ENCODE measurements around the gene PSMG4.

The PSMG4 gene

GRCh38 chr6:3290149-3290930, 31.6 kb downstream of the PSMG4 start:
- no peak for DNase-seq (ENCODE audit: low spot score)

DNA sequence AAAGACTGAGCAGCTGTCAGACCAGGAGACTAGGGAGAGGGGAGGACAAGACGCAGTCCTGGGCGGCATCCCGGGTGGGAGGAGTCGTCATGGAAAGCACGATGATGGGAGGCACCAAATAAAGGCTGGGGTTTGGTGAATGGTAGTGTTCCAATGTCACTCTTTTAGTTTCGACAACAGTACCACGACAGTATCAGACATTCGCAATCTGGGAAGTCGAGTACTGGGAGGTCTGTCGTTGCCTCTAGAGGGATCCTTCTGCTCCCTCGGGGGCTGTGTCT, 32.1 kb downstream of the PSMG4 start:
- no peak for DNase-seq (ENCODE audit: low spot score)

GRCh38 chr6:3291346-3291745, 32.6 kb downstream of the PSMG4 start:
- DNase-seq (ENCODE audit: low spot score) = no peak

DNA sequence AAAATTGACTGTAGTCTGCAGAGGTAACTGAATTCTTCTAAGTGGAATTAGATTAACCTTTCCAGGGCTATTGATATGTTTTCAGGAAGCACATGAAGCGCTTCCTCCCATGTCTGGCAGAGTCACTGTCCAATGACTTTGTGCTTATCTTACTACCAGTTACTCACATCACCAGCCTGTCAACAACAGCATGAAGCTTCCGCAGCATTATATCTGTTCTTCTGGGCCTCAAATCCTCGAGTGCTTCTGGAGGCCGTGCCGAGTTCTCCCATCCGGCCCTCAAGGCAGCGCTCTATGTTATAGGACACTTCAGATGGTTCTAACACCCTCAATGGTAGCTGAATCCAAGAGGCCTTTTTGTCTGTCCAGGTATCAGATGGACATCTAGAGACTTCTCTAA, 33.2 kb downstream of the PSMG4 start:
- DNase-seq (ENCODE audit: low spot score) = no peak

- no peak for DNase-seq (ENCODE audit: low spot score)
Measured at GRCh38 chr6:3292431-3293197, 33.9 kb downstream of the PSMG4 start.

GRCh38 chr6:3293271-3294155, 34.8 kb downstream of the PSMG4 start:
- no peak for DNase-seq (ENCODE audit: low spot score)

DNA sequence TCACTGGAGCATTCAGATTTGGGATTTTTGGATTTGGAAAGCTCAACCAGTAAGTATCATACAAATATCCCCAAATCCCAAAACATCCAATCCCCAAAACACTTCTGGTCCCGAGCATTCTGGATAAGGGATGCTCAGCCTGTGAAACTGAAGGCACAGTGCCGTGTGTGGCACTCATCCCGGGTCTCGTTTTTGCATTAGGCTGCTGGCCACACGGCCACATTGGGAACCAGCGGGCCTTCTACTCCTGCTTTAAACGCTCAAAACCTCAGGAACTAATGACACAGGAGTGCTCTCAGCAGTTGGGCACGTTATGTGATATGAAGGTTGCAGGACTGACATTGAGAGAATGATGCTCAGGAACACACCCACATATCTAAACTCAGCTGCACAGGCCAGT, 35.6 kb downstream of the PSMG4 start:
- DNase-seq (ENCODE audit: low spot score) = no peak

DNA sequence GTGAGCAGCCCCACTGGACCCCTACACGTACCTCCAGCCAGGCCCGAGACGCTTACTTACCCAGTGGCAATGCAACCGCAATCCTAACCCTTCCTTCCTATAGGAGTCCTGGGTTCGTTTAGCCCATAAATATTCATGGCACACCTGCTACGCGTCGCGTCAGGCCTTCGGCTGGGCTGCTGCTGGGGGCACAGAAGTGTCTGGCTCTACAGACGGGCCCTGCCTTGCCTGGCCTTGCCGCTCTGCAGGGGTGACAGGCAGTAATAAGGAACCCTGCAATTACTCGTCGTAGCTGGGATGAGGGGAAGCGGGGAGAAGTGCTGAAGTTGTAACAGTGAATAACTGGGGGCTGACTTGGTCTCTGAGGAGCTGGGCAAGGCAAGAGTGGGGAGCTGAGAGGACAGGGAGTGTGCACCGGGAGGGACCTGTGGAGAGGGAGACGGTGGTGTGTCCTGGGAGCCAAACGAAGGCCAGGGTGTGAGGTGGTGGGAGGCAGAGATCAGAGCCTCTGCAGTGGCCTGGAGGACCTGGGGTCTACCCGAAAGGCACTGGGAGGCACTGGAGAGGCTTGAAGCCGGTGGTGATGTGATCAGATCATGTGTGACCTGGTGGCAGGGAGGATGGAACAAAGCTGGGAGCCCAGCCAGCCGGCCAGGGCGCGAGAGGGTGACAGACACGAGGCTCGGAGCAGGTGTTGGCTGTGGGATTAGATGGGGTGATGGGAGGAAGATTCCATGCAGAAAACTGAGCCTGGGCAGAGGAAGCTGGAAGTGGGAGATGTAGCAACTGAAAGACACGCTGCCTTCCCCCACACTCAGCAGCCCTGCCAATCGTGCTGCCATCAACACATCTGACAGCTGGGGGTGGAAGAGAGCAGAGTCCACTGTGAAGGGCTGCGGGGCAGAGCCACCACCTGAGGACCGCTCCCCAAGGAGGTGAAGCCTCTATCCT, 36.4 kb downstream of the PSMG4 start:
- DNase-seq (ENCODE audit: low spot score) = peak; percentile 46

DNA sequence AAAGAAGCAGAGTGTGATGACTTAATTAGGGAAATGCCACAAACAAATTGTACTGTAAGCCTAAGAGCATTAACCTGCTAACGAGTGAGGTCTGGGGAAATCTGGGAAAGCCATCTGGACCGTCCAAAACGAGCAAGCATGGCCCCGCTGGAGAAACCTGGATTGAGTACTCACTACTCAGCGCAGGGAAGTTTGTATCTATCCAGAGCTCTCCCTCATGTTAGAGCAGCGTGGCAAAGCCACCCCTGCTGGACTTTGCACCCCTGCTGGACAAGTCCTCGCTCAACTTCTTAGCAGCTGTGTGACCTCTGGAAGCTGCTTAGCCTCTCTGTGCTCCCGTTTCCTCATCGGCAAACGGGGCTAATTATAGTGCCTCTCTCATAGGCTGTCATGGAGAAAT, 37.3 kb downstream of the PSMG4 start:
- no peak for DNase-seq (ENCODE audit: low spot score)

GRCh38 chr6:3296537-3296936, 37.8 kb downstream of the PSMG4 start:
- no peak for DNase-seq (ENCODE audit: low spot score)

- DNase-seq (ENCODE audit: low spot score) = no peak
Measured at GRCh38 chr6:3297006-3297405, 38.3 kb downstream of the PSMG4 start.

- DNase-seq (ENCODE audit: low spot score) = no peak
Measured at GRCh38 chr6:3297909-3298308, 39.2 kb downstream of the PSMG4 start.

DNA sequence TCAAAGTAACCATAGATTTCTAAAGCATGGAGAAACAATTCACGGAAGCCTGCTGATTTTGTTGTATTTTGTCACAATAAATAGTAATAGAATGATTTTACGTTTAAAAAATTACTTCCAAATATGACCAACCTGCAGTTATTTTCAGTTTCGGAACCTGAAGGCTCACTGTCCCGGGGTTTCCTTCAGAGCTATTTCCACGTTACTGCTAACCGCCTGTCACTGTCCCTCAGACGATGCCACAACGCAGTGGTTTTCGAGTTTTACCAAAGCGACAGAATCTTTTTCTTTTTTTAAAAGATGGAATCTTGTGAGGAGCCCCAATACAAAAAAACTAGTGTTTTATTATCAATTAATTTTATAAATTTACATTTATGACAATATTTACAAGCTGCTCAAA, 40.5 kb downstream of the PSMG4 start:
- no peak for DNase-seq (ENCODE audit: low spot score)

- DNase-seq (ENCODE audit: low spot score) = no peak
Measured at GRCh38 chr6:3301506-3301905, 42.8 kb downstream of the PSMG4 start.

GRCh38 chr6:3303795-3304411, 45.2 kb downstream of the PSMG4 start:
- DNase-seq (ENCODE audit: low spot score) = no peak

DNA sequence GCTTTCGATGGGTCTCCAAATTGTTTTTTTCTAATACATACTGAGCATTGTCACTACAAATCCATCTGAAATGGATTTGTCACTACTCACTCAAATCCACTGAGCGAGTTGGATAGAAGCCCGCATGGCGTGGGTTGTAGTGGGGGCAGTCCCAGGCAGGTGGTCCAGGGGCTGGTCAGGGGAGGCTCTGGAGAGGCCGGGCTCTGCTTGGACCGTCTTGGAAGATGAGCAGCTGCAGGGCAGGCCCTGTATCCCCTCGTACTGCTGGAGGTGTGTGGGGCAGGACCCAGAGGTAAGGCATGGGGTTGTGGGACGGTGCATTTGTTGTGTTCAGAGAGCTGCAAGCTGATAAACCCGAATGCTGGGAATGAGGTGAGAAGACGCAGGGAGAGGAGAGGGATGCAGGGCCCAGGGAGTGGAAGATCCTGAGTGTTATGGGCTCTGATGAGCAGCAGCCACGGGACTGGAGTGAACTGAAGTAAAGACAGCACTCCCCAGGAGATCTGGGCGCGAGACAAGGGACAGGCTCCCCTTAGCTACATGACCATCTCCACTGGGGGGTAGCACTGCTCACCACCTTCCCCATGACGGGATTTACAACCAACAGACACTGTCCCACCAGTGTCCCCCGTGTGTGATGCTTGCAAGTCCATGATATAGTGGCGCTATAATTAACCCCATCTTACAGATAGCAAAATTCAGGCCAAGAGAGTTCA, 45.9 kb downstream of the PSMG4 start:
- no peak for DNase-seq (ENCODE audit: low spot score)

DNA sequence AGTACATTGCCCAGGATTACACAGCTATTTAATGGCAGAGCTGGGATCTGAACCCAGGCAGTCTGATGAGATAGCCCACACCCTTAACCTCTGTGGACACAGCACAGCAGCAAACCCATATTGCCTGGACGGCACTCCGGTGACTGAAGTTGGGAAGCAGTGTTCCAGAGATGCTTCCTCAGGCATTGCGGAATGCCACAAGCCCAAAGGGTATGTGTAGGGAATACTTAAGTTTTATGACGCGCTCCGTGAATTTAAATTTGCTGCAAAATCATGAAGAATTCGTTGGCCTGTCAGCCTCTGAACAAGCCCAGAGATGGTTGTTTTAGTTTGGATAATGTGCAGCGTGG, 46.4 kb downstream of the PSMG4 start:
- DNase-seq (ENCODE audit: low spot score) = no peak

DNA sequence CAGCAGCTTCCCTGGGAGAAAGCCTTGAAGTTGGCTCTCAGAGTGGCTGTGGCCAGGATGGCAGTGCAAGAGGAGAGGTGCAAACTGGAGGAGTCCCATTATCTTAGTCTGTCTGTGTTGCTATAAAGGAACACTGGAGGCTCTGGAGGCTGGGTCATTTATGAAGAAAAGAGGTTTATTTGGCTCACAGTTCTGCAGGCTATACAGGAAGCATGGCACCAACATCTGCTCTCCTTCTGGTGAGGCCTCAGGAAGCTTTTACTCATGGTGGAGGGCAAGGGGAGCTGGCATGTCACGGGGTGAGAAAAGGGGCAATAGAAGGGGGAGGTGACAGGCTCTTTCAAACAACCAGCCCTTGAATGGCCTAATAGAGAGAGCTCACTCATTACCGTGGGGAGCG, 47.1 kb downstream of the PSMG4 start:
- DNase-seq (ENCODE audit: low spot score) = no peak

DNA sequence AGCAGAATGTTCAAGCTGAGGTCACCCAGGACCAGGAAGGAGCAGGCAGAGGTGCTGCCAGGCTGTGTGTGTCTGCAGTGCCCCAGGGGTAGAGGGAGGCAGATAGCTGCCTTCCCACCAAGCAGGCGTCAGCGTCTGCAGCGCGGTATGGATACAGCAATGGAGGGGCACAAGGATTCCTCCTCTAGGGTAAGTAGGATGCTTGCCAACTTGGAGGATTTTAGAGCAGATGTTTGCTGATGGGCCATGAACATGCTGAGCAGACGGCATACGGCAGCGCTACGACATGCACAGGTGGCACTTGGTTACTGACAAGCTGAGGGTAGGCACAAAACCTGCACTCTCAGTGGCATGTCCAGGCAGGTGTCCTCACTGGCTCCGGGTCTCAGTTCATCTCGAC, 48.1 kb downstream of the PSMG4 start:
- no peak for DNase-seq (ENCODE audit: low spot score)

DNA sequence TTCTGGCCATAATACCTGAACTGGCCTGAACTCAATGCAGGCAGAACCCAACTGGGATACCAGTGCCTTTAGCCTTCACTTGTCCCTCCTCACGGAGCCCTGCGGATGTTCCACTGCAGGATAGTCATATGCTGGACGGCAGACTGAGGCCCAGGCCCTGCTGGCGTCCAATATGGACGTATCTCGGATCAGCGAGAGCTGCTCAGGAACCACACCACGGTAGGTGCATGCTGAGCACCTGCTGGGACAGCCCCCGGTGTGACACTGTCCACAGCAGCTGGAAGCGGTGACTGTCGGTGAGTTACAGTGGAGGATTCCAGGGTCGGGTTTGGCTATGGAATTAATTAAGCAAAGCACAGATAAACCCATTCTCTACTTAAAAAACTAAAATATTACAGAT, 48.7 kb downstream of the PSMG4 start:
- DNase-seq (ENCODE audit: low spot score) = no peak

- DNase-seq (ENCODE audit: low spot score) = no peak
Measured at GRCh38 chr6:3308106-3308505, 49.4 kb downstream of the PSMG4 start.
